A673 (cell line): ENCODE data around the gene ANKRD55.

ENCODE experiments used
- CTCF ChIP-seq: fragments of 300-800, 200-600 bp; sonication (generic); conservative IDR thresholded peaks from 2 replicates; pipeline ENCODE4 v1.5.1; 2017; ENCODE audit warnings: low read depth, mild to moderate bottlenecking, antibody characterized with exemption, low read length, moderate library complexity, mixed read lengths
- EZH2 ChIP-seq: fragments of 200-600 bp; sonication (generic); IDR thresholded peaks from 2 replicates; pipeline ENCODE4 v1.6.1; 2017; ENCODE audit warnings: borderline replicate concordance, low read depth, mild to moderate bottlenecking, mixed read lengths, antibody characterized with exemption, low read length; ENCODE audit not compliant: poor library complexity, severe bottlenecking

- no peak for TF ChIP-seq CTCF
- TF ChIP-seq EZH2, result no peak
These were observed 127.4 kb downstream of the ANKRD55 start for GRCh38 chr5:56105511-56106291.
